ENCODE measurements around the gene DLX3.
"Not testable (repeated sequence)": the region's sequence is repeated elsewhere in the genome, so short reads cannot be mapped to it uniquely, and the experiment has no call there.

The DLX3 gene

GRCh38 chr17:49995055-49995738, at the start of gene DLX3:
DLX3 (minus strand) TSS chr17:49995224; CDS start chr17:49994998, 226 bp downstream.
- DNase-seq (ENCODE audit: low spot score): peak; percentile 18

GRCh38 chr17:50044483-50044882, 49.5 kb upstream of the DLX3 start:
- no peak for DNase-seq (ENCODE audit: low spot score)

- no peak for DNase-seq (ENCODE audit: low spot score)
These were observed 48.5 kb upstream of the DLX3 start for GRCh38 chr17:50043290-50044148.

GRCh38 chr17:50042211-50042610, 47.2 kb upstream of the DLX3 start:
- no peak for DNase-seq (ENCODE audit: low spot score)

- DNase-seq (ENCODE audit: low spot score): not testable (repeated sequence)
These were observed 45.5 kb upstream of the DLX3 start for GRCh38 chr17:50040496-50040895.

GRCh38 chr17:50039058-50039457, 44.0 kb upstream of the DLX3 start:
- no peak for DNase-seq (ENCODE audit: low spot score)

- no peak for DNase-seq (ENCODE audit: low spot score)
These were observed 42.5 kb upstream of the DLX3 start for GRCh38 chr17:50037321-50038107.

- DNase-seq (ENCODE audit: low spot score): no peak
These were observed 41.6 kb upstream of the DLX3 start for GRCh38 chr17:50036455-50037261.

GRCh38 chr17:50035945-50036344, 40.9 kb upstream of the DLX3 start:
- no peak for DNase-seq (ENCODE audit: low spot score)

GRCh38 chr17:50035421-50035879, 40.4 kb upstream of the DLX3 start:
- DNase-seq (ENCODE audit: low spot score): no peak

GRCh38 chr17:50034498-50035364, 39.7 kb upstream of the DLX3 start:
- DNase-seq (ENCODE audit: low spot score): no peak

- peak; percentile 41 for DNase-seq (ENCODE audit: low spot score)
These were observed 38.3 kb upstream of the DLX3 start for GRCh38 chr17:50033316-50033715.

GRCh38 chr17:50029185-50029584, 34.2 kb upstream of the DLX3 start:
- no peak for DNase-seq (ENCODE audit: low spot score)

GRCh38 chr17:50028736-50029120, 33.7 kb upstream of the DLX3 start:
- no peak for DNase-seq (ENCODE audit: low spot score)

GRCh38 chr17:50027881-50028735, 33.1 kb upstream of the DLX3 start:
- no peak for DNase-seq (ENCODE audit: low spot score)

- DNase-seq (ENCODE audit: low spot score): no peak
These were observed 32.3 kb upstream of the DLX3 start for GRCh38 chr17:50027172-50027880.

- DNase-seq (ENCODE audit: low spot score): peak; percentile 84
These were observed 31.8 kb upstream of the DLX3 start for GRCh38 chr17:50026837-50027171.

GRCh38 chr17:50026046-50026675, 31.1 kb upstream of the DLX3 start:
- no peak for DNase-seq (ENCODE audit: low spot score)

- no peak for DNase-seq (ENCODE audit: low spot score)
These were observed 29.8 kb upstream of the DLX3 start for GRCh38 chr17:50024808-50025207.

Data from Ammon's horn (tissue), 1 donor.